ELR (cell line): ENCODE data around the gene COMTD1.
"Not testable (repeated sequence)": the region's sequence is repeated elsewhere in the genome, so short reads cannot be mapped to it uniquely, and the experiment has no call there.

ENCODE experiments used
- DNase-seq: peaks from one replicate; pipeline ENCODE4 v3.0.0-alpha.2; 2015; ENCODE audit warnings: low read depth

Gene COMTD1

GRCh38 chr10:75195035-75195763 is 40.6 kb downstream of the COMTD1 start:
- DNase-seq = peak; percentile 70

- DNase-seq = not testable (repeated sequence)
Observed at GRCh38 chr10:75194625-75195024, 41.1 kb downstream of the COMTD1 start.

- DNase-seq = peak; percentile 92
Observed at GRCh38 chr10:75191821-75192568, 43.8 kb downstream of the COMTD1 start.

GRCh38 chr10:75189266-75190096 is 46.3 kb downstream of the COMTD1 start:
- no peak for DNase-seq

GRCh38 chr10:75188522-75188921 is 47.2 kb downstream of the COMTD1 start:
- DNase-seq = not testable (repeated sequence)

- peak; percentile 79 for DNase-seq
Observed at GRCh38 chr10:75187961-75188426, 47.8 kb downstream of the COMTD1 start.

GRCh38 chr10:75186310-75186709 is 49.4 kb downstream of the COMTD1 start:
- DNase-seq = no peak
